ENCODE measurements around the gene EHBP1. TPM values are rescaled to one million over a fixed set of nuclear protein-coding genes. Genes with fewer than 3 reads are reported as not detected.

EHBP1 gene
- total RNA-seq, 2 donors from 2014 or later: 28.4 to 67.7 TPM

- no peak overlapping the region for H3K27ac ChIP-seq
- H3K4me1 ChIP-seq (ENCODE audit: control insufficient read depth in 1 of 2, low read depth in 2 of 2): peaks cover 6 to 36% of the 10 kb centered on the region in 2 donors
- no peak for ATAC-seq (ENCODE audit: insufficient number of reproducible peaks, low FRiP score, low read depth)
Observed at GRCh38 chr2:62665446-62665845, 40.1 kb upstream of the EHBP1 start.

GRCh38 chr2:62669180-62669579 lies 36.3 kb upstream of the EHBP1 start:
- no peaks in the 10 kb centered on the region for H3K27me3 ChIP-seq (replicated peaks; ENCODE audit: insufficient read depth)
- H3K4me1 ChIP-seq (ENCODE audit: control insufficient read depth in 1 of 2, low read depth in 2 of 2): peaks cover 12 to 22% of the 10 kb centered on the region in 2 donors
- no peak for DNase-seq (ENCODE audit: low spot score)
- H3K27ac ChIP-seq: no peak overlapping the region
- no peak for TF ChIP-seq CTCF (IDR thresholded peaks at IDR 0.05)
- no peak for ATAC-seq (ENCODE audit: insufficient number of reproducible peaks, low FRiP score, low read depth)
- no peaks in the 10 kb centered on the region for H3K9me3 ChIP-seq
- no peaks in the 10 kb centered on the region for H3K36me3 ChIP-seq
- no peak overlapping the region for H3K4me3 ChIP-seq

More at GRCh38 chr2:62665446-62665845, 40.1 kb upstream of the EHBP1 start:
- Histone ChIP-seq H3K36me3 (no peaks in the 10 kb centered on the region), H3K27me3 (replicated peaks; ENCODE audit: insufficient read depth) (no peaks in the 10 kb centered on the region), H3K4me3 (no peak overlapping the region), H3K9me3 (no peaks in the 10 kb centered on the region)
- no peak for TF ChIP-seq CTCF (IDR thresholded peaks at IDR 0.05)
- no peak for DNase-seq (ENCODE audit: low spot score)

GRCh38 chr2:62672601-62673000 lies 32.9 kb upstream of the EHBP1 start:
- Histone ChIP-seq H3K27ac (no peak overlapping the region), H3K27me3 (replicated peaks; ENCODE audit: insufficient read depth) (no peaks in the 10 kb centered on the region), H3K4me1 (ENCODE audit: control insufficient read depth in 1 of 2, low read depth in 2 of 2) (peaks cover 6 to 10% of the 10 kb centered on the region in 2 donors), H3K36me3 (no peaks in the 10 kb centered on the region), H3K4me3 (no peak overlapping the region), H3K9me3 (no peaks in the 10 kb centered on the region)
- no peak for TF ChIP-seq CTCF (IDR thresholded peaks at IDR 0.05)
- DNase-seq (ENCODE audit: low spot score) (no peak), ATAC-seq (ENCODE audit: insufficient number of reproducible peaks, low FRiP score, low read depth) (no peak)

- H3K36me3 ChIP-seq: no peaks in the 10 kb centered on the region
- H3K27me3 ChIP-seq (replicated peaks; ENCODE audit: insufficient read depth): no peaks in the 10 kb centered on the region
- H3K4me1 ChIP-seq (ENCODE audit: control insufficient read depth in 1 of 2, low read depth in 2 of 2): peaks cover 6 to 10% of the 10 kb centered on the region in 2 donors
- DNase-seq (ENCODE audit: low spot score) (no peak), ATAC-seq (ENCODE audit: insufficient number of reproducible peaks, low FRiP score, low read depth) (no peak)
- no peaks in the 10 kb centered on the region for H3K9me3 ChIP-seq
- TF ChIP-seq CTCF (IDR thresholded peaks at IDR 0.05): no peak
- no peak overlapping the region for H3K27ac ChIP-seq
- H3K4me3 ChIP-seq: no peak overlapping the region
Observed at GRCh38 chr2:62675062-62675461, 30.5 kb upstream of the EHBP1 start.

- no peak for DNase-seq (ENCODE audit: low spot score)
- no peak for TF ChIP-seq CTCF (IDR thresholded peaks at IDR 0.05)
- H3K4me3 ChIP-seq: no peak overlapping the region
- H3K27ac ChIP-seq: no peak overlapping the region
- no peaks in the 10 kb centered on the region for H3K4me1 ChIP-seq (ENCODE audit: control insufficient read depth in 1 of 2, low read depth in 2 of 2)
- H3K27me3 ChIP-seq (replicated peaks; ENCODE audit: insufficient read depth): no peaks in the 10 kb centered on the region
- ATAC-seq (ENCODE audit: insufficient number of reproducible peaks, low FRiP score, low read depth): no peak
- no peaks in the 10 kb centered on the region for H3K36me3 ChIP-seq
- no peaks in the 10 kb centered on the region for H3K9me3 ChIP-seq
Observed at GRCh38 chr2:62685256-62685655, 20.3 kb upstream of the EHBP1 start.

Measured in thoracic aorta (tissue), 2 donors.